Lung microvascular endothelial cell (primary cell): ENCODE measurements around the gene IDH3G. TPM values are rescaled to one million over a fixed set of nuclear protein-coding genes. Genes with fewer than 3 reads are reported as not detected.

Experiments used
- DNase-seq, 2 donors: peaks; one replicate each; pipeline versions ENCODE4 v3.0.0 to v3.0.0-alpha.2; 2010; ENCODE audit warnings: low read depth in 2 of 2
- total RNA-seq: library from RNA; depleted of rRNA; stranded (reverse); fragments of >200 nt; gene quantifications from 2 replicates; pipeline ENCODE4 v1.2.1, GENCODE V29; 2014

IDH3G gene
- total RNA-seq, 1 donor from 2014 or later, result 27.0 TPM

- DNase-seq, result no peak
Measured at GRCh38 chrX:153736071-153736820, 57.9 kb downstream of the IDH3G start.

Other genes starting within 250 kb of the IDH3G start
- gene CCNQ, start 195.2 kb downstream of the IDH3G start, total RNA-seq, result 31.9 and 33.1 TPM in 2 replicates
- gene DUSP9, start 147.2 kb downstream of the IDH3G start, total RNA-seq, result under 0.01 TPM in 2 replicates
- gene PNCK, start 120.6 kb downstream of the IDH3G start, total RNA-seq, result not detected in 2 replicates
- 2.4 TPM in 2 replicates for gene SLC6A8, start 106.4 kb downstream of the IDH3G start, total RNA-seq
- 236 and 400 TPM in 2 replicates for gene BCAP31, start 70.0 kb downstream of the IDH3G start, total RNA-seq
- gene ABCD1, start 69.5 kb downstream of the IDH3G start, total RNA-seq, result 4.8 and 6.2 TPM in 2 replicates
- 2.4 and 4.4 TPM in 2 replicates for gene PLXNB3, start 30.1 kb downstream of the IDH3G start, total RNA-seq
- under 0.01 and 0.40 TPM in 2 replicates for gene SRPK3, start 13.3 kb downstream of the IDH3G start, total RNA-seq
- 178 and 209 TPM in 2 replicates for gene SSR4, start 293 bp upstream of the IDH3G start, total RNA-seq
- 0.22 and 0.60 TPM in 2 replicates for gene PDZD4, start 36.2 kb upstream of the IDH3G start, total RNA-seq
- under 0.01 TPM in 2 replicates for gene L1CAM, start 91.8 kb upstream of the IDH3G start, total RNA-seq
- 0.22 and 0.99 TPM in 2 replicates for gene AVPR2, start 110.3 kb upstream of the IDH3G start, total RNA-seq
- 2.8 and 5.2 TPM in 2 replicates for gene ARHGAP4, start 131.9 kb upstream of the IDH3G start, total RNA-seq
- 41.3 and 43.2 TPM in 2 replicates for gene NAA10, start 140.7 kb upstream of the IDH3G start, total RNA-seq
- 13.9 and 35.9 TPM in 2 replicates for gene RENBP, start 150.3 kb upstream of the IDH3G start, total RNA-seq
- gene HCFC1, start 177.4 kb upstream of the IDH3G start, total RNA-seq, result 10.0 and 10.3 TPM in 2 replicates
- 3.2 and 4.8 TPM in 2 replicates for gene TMEM187, start 178.4 kb upstream of the IDH3G start, total RNA-seq
- gene IRAK1, start 225.5 kb upstream of the IDH3G start, total RNA-seq, result 47.7 and 63.1 TPM in 2 replicates